T-helper 1 cell treated with Interleukin-12 subunit alpha and Interleukin-12 subunit beta and Interleukin-4 antibody, amounts not matched to agents 30 ng/mL and 1 ng/mL, for 36 hours (primary cell): Measurements from ENCODE around the gene TBC1D8B. TPM values are rescaled to one million over a fixed set of nuclear protein-coding genes. Genes with fewer than 3 reads are reported as not detected.

Experiments used
- intact Hi-C: fragments of 100-400 bp; cut with micrococcal nuclease; formaldehyde crosslinking; loops from one replicate; pipeline ENCODE4 v1.15.1; 2024
- total RNA-seq: library from RNA; stranded (reverse); gene quantifications from 2 replicates; pipeline ENCODE4 v1.2.3, GENCODE V29; 2022

TBC1D8B gene
- total RNA-seq, 1 donor from 2014 or later, result 0.51 TPM

DNA sequence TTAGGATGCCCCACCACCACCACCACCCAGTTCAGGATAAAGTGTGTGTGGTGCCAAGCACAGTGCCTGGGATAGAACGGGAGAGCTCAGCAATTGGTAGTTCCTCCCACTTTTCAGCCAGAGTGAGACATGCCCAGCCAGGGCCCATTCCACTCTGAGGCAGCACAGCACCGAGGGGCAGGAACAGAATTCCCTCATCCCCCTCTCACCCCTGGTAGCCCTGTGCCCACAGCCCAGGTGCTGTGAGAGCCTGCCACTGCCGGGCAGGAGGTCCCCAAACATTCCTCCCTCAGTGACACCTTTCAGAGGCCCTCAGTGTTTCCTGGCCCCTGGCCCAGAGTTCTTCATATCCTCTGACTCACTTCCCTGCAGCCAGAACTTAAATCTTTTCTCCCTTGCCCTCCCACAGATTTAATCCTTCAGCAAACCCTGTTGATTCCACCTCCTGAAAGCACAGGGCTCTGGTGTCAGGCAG, 92.5 kb downstream of the TBC1D8B start:
- intact Hi-C loops, result loop anchor here (1.0 to 10.0 kb wide), 7 partner anchors 130 to 1180 kb away; partner anchors contain the start of gene NCBP2L

GRCh38 chrX:106897259-106897658, 94.8 kb downstream of the TBC1D8B start:
- intact Hi-C loops, result loop anchor here (10.0 kb wide), 3 partner anchors 128 to 1178 kb away; no protein-coding TSS in a partner anchor

GRCh38 chrX:106898462-106898861, 96.0 kb downstream of the TBC1D8B start:
- intact Hi-C loops, result loop anchor here (1.0 to 10.0 kb wide), 5 partner anchors 55 to 1176 kb away; no protein-coding TSS in a partner anchor

DNA sequence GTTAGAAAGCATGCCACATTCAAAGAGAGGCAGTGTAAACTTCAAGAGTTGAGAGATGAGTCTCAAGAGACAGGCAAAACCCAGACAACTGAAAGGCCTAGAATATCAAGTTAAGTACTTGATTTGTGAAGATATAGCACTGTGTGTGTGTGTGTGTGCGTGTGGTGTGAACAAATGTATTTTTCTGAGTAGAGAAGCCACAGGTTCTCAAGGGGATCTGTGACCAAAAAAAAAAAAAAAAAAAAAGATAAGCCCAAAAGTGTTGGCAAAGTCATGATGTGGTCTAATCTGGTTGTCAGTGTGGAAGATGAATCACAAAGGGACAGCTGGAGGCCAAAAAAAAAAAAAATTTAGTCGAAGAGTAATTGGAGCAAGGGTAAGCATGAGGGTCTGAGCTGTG, 96.8 kb downstream of the TBC1D8B start:
- intact Hi-C loops, result loop anchor here (10.0 kb wide), 3 partner anchors 126 to 1176 kb away; no protein-coding TSS in a partner anchor

- intact Hi-C loops, result loop anchor here (10.0 kb wide), 3 partner anchors 125 to 1175 kb away; no protein-coding TSS in a partner anchor
Measured at GRCh38 chrX:106899841-106900240, 97.4 kb downstream of the TBC1D8B start.

GRCh38 chrX:106901341-106901740, 98.9 kb downstream of the TBC1D8B start:
- intact Hi-C loops, result no loop called here

DNA sequence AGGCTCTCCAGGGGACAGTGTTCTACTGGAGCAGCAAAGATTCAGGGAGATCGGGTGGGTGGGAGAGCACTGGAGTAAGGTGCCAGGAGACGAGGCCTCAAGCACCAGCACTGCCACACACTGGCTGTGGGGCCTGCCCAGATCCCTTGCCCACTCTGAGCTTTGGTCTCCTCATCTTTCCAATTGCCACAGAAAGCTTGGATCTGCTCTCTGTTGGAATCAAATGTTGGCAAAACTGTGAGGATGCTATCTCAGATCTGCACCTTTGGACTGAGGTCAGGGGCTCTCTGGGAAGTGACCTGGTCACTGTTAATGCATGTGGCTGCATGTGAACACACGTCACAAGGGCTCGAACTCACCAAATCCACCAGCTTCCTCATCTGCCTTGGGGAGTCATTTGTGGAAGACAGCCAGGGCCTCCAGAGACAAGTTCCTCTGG, 99.3 kb downstream of the TBC1D8B start:
- intact Hi-C loops, result no loop called here

- intact Hi-C loops, result no loop called here
Measured at GRCh38 chrX:106902684-106903083, 100.2 kb downstream of the TBC1D8B start.

- intact Hi-C loops, result no loop called here
Measured at GRCh38 chrX:106903291-106903824, 100.9 kb downstream of the TBC1D8B start, which contains the start of gene RIPPLY1. Gene RIPPLY1 (minus strand): TSS chrX:106903341. CDS start chrX:106903287, 54 bp downstream.

DNA sequence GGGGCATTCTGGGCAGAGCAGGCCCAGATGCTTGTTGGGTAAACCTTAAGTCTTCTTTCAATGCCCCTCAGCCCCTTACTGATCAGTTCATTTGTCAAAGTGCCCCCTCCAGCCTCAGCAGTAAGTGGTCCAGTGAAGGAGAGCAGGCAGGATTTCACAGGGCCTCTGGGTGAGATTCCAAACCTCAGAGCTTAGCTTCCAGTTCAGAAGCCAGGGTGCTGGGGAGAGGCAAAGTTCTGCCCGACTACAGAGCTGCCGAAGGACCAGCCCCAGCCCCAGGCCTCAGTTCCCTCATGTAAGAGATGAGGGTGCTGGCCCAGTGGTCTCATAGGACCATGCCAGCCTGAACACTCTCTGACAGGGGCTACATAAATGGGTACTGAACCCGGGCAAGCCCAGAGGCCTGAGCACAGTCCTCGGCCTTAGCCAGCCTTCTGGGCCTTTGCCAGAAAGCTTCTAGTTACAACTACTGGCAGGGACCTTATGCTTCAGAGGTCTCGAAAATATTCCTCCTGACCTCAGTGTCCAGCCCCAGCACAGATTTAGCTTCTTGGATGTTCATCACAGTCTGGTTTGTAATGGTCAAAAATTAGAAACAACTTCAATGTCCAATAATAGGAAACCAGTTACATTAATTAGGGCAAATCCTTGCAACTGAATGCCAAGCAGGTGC, 101.5 kb downstream of the TBC1D8B start:
- intact Hi-C loops, result no loop called here

DNA sequence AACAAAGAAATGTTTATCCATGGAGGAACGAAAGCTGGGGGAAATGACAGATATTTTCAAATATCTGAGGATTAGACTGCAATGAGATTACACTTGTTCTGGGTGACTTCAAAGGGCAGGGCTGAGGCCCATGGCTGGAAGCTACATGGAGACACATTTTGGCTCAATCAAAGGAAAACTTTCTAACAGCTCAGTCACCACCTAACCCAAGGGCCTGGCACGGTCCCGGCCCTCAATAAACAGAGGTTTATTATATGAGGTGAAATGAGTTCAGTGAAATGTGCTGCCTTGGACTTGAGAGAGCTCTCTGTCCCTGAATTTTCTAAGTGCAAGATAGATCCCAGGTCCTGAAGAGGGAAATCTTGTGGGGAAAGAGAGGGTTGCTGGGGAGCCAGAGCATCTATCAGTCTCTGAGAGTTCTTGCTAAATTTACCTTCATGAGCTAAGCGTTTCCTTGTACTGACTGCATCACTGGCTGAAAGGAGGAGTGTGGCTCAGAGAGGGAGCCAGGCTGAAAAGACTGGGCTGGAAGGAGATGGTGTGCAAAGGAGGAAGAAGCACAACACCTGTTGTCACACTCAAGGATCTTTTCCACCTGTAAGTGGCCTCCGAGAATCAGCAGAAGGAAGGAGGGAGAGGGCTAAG, 102.7 kb downstream of the TBC1D8B start:
- intact Hi-C loops, result no loop called here

DNA sequence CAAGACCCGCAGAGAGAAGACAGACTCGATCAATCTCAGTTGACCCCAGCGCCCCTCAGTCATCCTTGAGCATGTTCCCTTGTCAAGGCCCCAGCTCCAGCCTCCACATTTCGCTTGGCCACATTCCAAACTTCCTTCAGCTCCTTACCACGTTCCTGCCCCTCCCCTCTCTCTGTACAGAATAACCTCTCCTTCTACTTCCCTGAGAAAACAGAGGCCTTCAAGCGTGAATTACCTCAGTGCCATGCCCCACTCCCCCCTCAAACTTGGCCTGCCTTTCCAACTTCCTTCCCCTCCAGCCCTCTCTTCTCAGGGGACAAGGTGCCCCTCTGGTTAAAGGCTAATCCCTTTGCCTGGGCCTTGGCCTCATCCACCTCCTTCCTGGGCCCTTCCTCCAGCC, 103.9 kb downstream of the TBC1D8B start:
- intact Hi-C loops, result no loop called here

DNA sequence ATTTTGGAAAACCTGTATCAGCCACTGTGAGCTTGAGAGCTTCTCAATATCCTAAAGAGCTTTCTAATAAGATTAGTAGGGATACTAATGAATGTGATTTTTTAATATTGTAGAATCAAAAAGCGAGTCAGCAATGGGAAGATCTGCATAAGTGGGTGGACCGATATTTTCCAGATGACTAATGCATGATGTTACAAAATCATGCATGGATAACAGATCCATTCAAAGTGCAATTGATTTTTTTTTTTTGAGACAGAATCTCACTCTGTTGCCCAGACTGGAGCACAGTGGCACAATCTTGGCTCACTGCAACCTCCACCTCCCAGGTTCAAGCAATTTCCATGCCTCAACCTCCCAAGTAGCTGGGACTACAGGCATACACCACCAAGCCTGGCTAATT, 110.4 kb downstream of the TBC1D8B start:
- intact Hi-C loops, result no loop called here

GRCh38 chrX:106917830-106918500, 115.5 kb downstream of the TBC1D8B start:
- intact Hi-C loops, result no loop called here

GRCh38 chrX:106919932-106920452, 117.5 kb downstream of the TBC1D8B start, which contains the start of gene CLDN2:
Gene CLDN2 (plus strand): TSS chrX:106920402. CDS start chrX:106928229, 7,827 bp downstream.
- intact Hi-C loops, result no loop called here

DNA sequence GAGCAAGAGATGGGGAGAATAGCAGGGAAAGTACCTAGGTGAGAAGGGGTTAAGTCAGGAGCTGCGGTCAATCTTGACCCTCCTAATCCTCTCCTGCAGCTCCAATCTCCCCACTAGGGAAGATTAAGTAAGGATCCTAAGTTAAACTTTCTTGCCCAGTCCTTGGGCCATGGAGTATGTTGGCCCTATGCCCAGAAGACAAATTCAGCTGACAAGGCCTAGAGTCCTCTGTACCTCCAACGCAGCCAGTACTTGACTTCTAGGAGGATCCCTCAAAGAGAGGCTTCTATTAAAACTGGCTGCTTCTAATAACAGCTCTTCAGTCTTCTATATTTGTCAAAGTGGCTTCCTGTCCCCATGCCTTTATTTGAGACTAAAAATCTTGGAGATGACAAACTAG, 119.2 kb downstream of the TBC1D8B start:
- intact Hi-C loops, result no loop called here

Other genes starting within 250 kb of the TBC1D8B start
- gene RADX, start 190.7 kb upstream of the TBC1D8B start, total RNA-seq, result 5.4 and 7.5 TPM in 2 replicates
- gene RNF128, start 76.0 kb upstream of the TBC1D8B start, total RNA-seq, result not detected in 2 replicates
- not detected in 2 replicates for gene RIPPLY1, start 100.7 kb downstream of the TBC1D8B start, total RNA-seq
- gene CLDN2, start 117.7 kb downstream of the TBC1D8B start, total RNA-seq, result not detected in 2 replicates
- 4.9 and 5.4 TPM in 2 replicates for gene MORC4, start 197.5 kb downstream of the TBC1D8B start, total RNA-seq